H1 (cell line): ENCODE results near the gene LCN10. TPM values are rescaled to one million over a fixed set of nuclear protein-coding genes. Genes with fewer than 3 reads are reported as not detected.

Source experiments
- CTCF ChIA-PET: fragments of 300-600 bp; sonication (Branson Sonifier 250); formaldehyde crosslinking; loops from one replicate; lab custom pipeline; 2021; ENCODE audit not compliant: partially characterized antibody; lab: Charles Lee
- POLR2A ChIA-PET: fragments of 300-600 bp; sonication (Branson Sonifier 250); formaldehyde crosslinking; loops from one replicate; lab custom pipeline; 2021; ENCODE audit warnings: inconsistent platforms; ENCODE audit not compliant: partially characterized antibody; lab: Charles Lee
- DNase-seq, 2 experiments: peaks; one replicate each; pipeline versions ENCODE4 v3.0.0 to v3.0.0-alpha.2; 2010 to 2022; ENCODE audit warnings: low spot score in 2 of 2, low read depth in 1 of 2, mixed read lengths in 1 of 2
- FAIRE-seq: peaks from 2 replicates; lab custom pipeline; 2011; peaks lifted over from hg19 to GRCh38; lab: Jason Lieb, UNC
- H2AFZ ChIP-seq: 2 replicates; pipeline ENCODE4 v1.8.1; 2012; ENCODE audit warnings: low read length, inconsistent platforms
- H2AK5ac ChIP-seq: 2 replicates; pipeline ENCODE4 v1.6.1; 2013; ENCODE audit warnings: low read depth, low read length
- H2BK120ac ChIP-seq: replicated peaks from 2 replicates; pipeline ENCODE3; 2013; ENCODE audit warnings: low read depth, low read length, inconsistent platforms
- H2BK12ac ChIP-seq: 2 replicates; pipeline ENCODE4 v1.6.1; 2013; ENCODE audit warnings: low read depth, low read length
- H2BK15ac ChIP-seq: 2 replicates; pipeline ENCODE4 v1.6.1; 2013; ENCODE audit warnings: low read length
- H2BK20ac ChIP-seq: 2 replicates; pipeline ENCODE4 v1.6.1; 2013; ENCODE audit warnings: low read length
- H2BK5ac ChIP-seq: 2 replicates; pipeline ENCODE4 v1.6.1; 2013; ENCODE audit warnings: low read depth, low read length
- H3K14ac ChIP-seq: 2 replicates; pipeline ENCODE4 v1.6.1; 2013; ENCODE audit warnings: inconsistent platforms; ENCODE audit not compliant: insufficient read length
- H3K18ac ChIP-seq: 2 replicates; pipeline ENCODE4 v1.6.1; 2013; ENCODE audit warnings: low read length; ENCODE audit errors: extremely low read depth
- H3K23ac ChIP-seq: 2 replicates; pipeline ENCODE4 v1.6.1; 2013; ENCODE audit warnings: inconsistent platforms; ENCODE audit not compliant: insufficient read length
- H3K23me2 ChIP-seq: 2 replicates; pipeline ENCODE4 v1.6.1; 2013; ENCODE audit warnings: low read depth, low read length
- H3K27ac ChIP-seq: 2 replicates; pipeline ENCODE4 v1.6.1; 2011; ENCODE audit warnings: low read depth, low read length, inconsistent platforms
- H3K27me3 ChIP-seq, 4 experiments: replicated peaks in 1 of 4; 1 replicate in 1 of 4; 2 replicates in 3 of 4; pipeline versions ENCODE4 v1.6.1 to v1.8.1; 2011 to 2013; ENCODE audit warnings: low read length in 3 of 4, mild to moderate bottlenecking in 3 of 4, inconsistent platforms in 2 of 4, mixed read lengths in 2 of 4, moderate library complexity in 1 of 4; ENCODE audit not compliant: control insufficient read depth in 3 of 4, insufficient read depth in 3 of 4; ENCODE audit errors: extremely low read depth in 1 of 4
- H3K36me3 ChIP-seq, 4 experiments: 2 replicates each; pipeline versions ENCODE4 v1.6.1 to v1.8.1; 2011 to 2013; ENCODE audit warnings: mild to moderate bottlenecking in 4 of 4, low read length in 3 of 4, moderate library complexity in 2 of 4, control low read depth in 1 of 4, inconsistent platforms in 1 of 4; ENCODE audit not compliant: insufficient read depth in 4 of 4, control insufficient read depth in 2 of 4
- H3K4ac ChIP-seq: replicated peaks from 2 replicates; pipeline ENCODE3; 2013; ENCODE audit warnings: low read length, low read depth, mixed read lengths, inconsistent platforms; ENCODE audit not compliant: insufficient read length
- H3K4me1 ChIP-seq, 4 experiments: replicated peaks in 1 of 4; 1 replicate in 1 of 4; 2 replicates in 3 of 4; pipeline versions ENCODE4 v1.6.1 to v1.8.1; 2011 to 2013; ENCODE audit warnings: low read length in 3 of 4, inconsistent platforms in 2 of 4, mixed read lengths in 1 of 4; ENCODE audit not compliant: insufficient read depth in 4 of 4, control insufficient read depth in 3 of 4
- H3K4me2 ChIP-seq, 2 experiments: 2 replicates each; pipeline versions ENCODE4 v1.6.1 to v1.8.1; 2011 to 2013; ENCODE audit warnings: low read depth in 2 of 2, low read length in 2 of 2, control low read depth in 1 of 2, inconsistent platforms in 1 of 2, mild to moderate bottlenecking in 1 of 2; ENCODE audit not compliant: insufficient read depth in 1 of 2
- H3K4me3 ChIP-seq, 4 experiments: fragments of 200-600, 300-600 bp in 1 of 4; sonication (generic), shearing (Covaris generic), sonication (Bioruptor Twin) in 1 of 4; 2 replicates each; pipeline versions ENCODE4 v1.5.1 to v1.8.1; 2011 to 2016; ENCODE audit warnings: low read length in 4 of 4, low read depth in 3 of 4, control low read depth in 2 of 4, inconsistent platforms in 2 of 4, mild to moderate bottlenecking in 2 of 4, mixed read lengths in 1 of 4, moderate library complexity in 1 of 4; ENCODE audit not compliant: insufficient read depth in 2 of 4; ENCODE audit errors: extremely low read depth in 1 of 4
- H3K56ac ChIP-seq: replicated peaks from 2 replicates; pipeline ENCODE3; 2013; ENCODE audit warnings: low read depth, mild to moderate bottlenecking, mixed read lengths, low read length, inconsistent platforms; ENCODE audit not compliant: insufficient read length
- H3K79me1 ChIP-seq: 2 replicates; pipeline ENCODE4 v1.6.1; 2013; ENCODE audit warnings: low read depth, low read length, control low read depth
- H3K79me2 ChIP-seq, 2 experiments: 2 replicates each; pipeline versions ENCODE4 v1.6.1 to v1.8.1; 2012 to 2013; ENCODE audit warnings: low read length in 2 of 2, mild to moderate bottlenecking in 2 of 2, inconsistent platforms in 1 of 2; ENCODE audit not compliant: insufficient read depth in 2 of 2, control insufficient read depth in 1 of 2
- H3K9ac ChIP-seq, 4 experiments: replicated peaks in 1 of 4; 1 replicate in 1 of 4; 2 replicates in 3 of 4; pipeline versions ENCODE4 v1.6.1 to v1.8.1; 2011 to 2013; ENCODE audit warnings: low read depth in 3 of 4, low read length in 3 of 4, control low read depth in 2 of 4, mild to moderate bottlenecking in 2 of 4, moderate library complexity in 2 of 4, inconsistent platforms in 1 of 4; ENCODE audit errors: extremely low read depth in 1 of 4
- H3K9me3 ChIP-seq, 2 experiments: 2 replicates each; pipeline versions ENCODE4 v1.6.1 to v1.8.1; 2012 to 2013; ENCODE audit warnings: mild to moderate bottlenecking in 2 of 2, moderate library complexity in 2 of 2, control low read depth in 1 of 2, inconsistent platforms in 1 of 2, low read depth in 1 of 2, low read length in 1 of 2, mixed read lengths in 1 of 2; ENCODE audit not compliant: insufficient read depth in 2 of 2
- H4K20me1 ChIP-seq, 2 experiments: replicated peaks in 1 of 2; 2 replicates each; pipeline versions ENCODE3 to v1.8.1; 2011 to 2013; ENCODE audit warnings: inconsistent platforms in 2 of 2, low read length in 2 of 2, mild to moderate bottlenecking in 1 of 2; ENCODE audit not compliant: insufficient read depth in 2 of 2, control insufficient read depth in 1 of 2
- H4K5ac ChIP-seq: 2 replicates; pipeline ENCODE4 v1.6.1; 2013; ENCODE audit warnings: low read length, low read depth, mixed read lengths, inconsistent platforms; ENCODE audit not compliant: insufficient read length
- H4K8ac ChIP-seq: 2 replicates; pipeline ENCODE4 v1.8.0; 2013; ENCODE audit warnings: mild to moderate bottlenecking, moderate library complexity, low read length, inconsistent platforms; ENCODE audit not compliant: insufficient read depth; ENCODE audit errors: extremely low read depth
- H4K91ac ChIP-seq: replicated peaks from 2 replicates; pipeline ENCODE3; 2013; ENCODE audit warnings: low read length, mixed read lengths, inconsistent platforms; ENCODE audit not compliant: insufficient read length
- EZH2 ChIP-seq: fragments of 200-600 bp; sonication (generic); IDR thresholded peaks from 2 replicates; pipeline ENCODE4 v1.7.1; 2012; ENCODE audit warnings: low read depth, mild to moderate bottlenecking, moderate library complexity, low read length, inconsistent platforms; ENCODE audit not compliant: severe bottlenecking
- MAFK ChIP-seq: IDR thresholded peaks from 2 replicates; pipeline ENCODE4 v1.6.1; 2012; ENCODE audit warnings: low read depth, mild to moderate bottlenecking, improper control_type of control experiment, low read length
- SIRT6 ChIP-seq: IDR thresholded peaks from one replicate; pipeline ENCODE4 v1.7.1; 2012; ENCODE audit warnings: low read length, inconsistent platforms
- WGBS, 2 experiments: shearing (Covaris generic) in 1 of 2; methylation state at CpG; one replicate each; pipeline versions ENCODE4 v1.1.6 to v1.1.7; 2013 to 2015; ENCODE audit warnings: low lambda C conversion rate in 2 of 2, mixed read lengths in 2 of 2, inconsistent platforms in 1 of 2, low coverage in 1 of 2, missing lambda C conversion rate in 1 of 2; ENCODE audit not compliant: insufficient replicate concordance in 2 of 2, insufficient coverage in 1 of 2, insufficient read length in 1 of 2; ENCODE audit errors: extremely low coverage in 1 of 2, missing lambda C conversion rate in 1 of 2; 5-methylcytosine and 5-hydroxymethylcytosine counted together
- polyA plus RNA-seq, 7 experiments: library from polyadenylated mRNA; depleted of rRNA in 3 of 7; stranded (reverse) in 5 of 7; unstranded in 2 of 7; fragments of >200 nt in 5 of 7; fragments of 200-250 nt in 2 of 7; gene quantifications; 1 replicate in 5 of 7; 2 replicates in 1 of 7; 4 replicates in 1 of 7; pipeline versions ENCODE4 v1.2.1 to v1.2.3, GENCODE V29; 2011 to 2013; ENCODE audit warnings: missing spikeins in 2 of 7, mixed read lengths in 2 of 7
- total RNA-seq: library from RNA; stranded (reverse); fragmentation: NEBNext Ultra II Directional; extraction: Animal tissue kit (Norgen Biotek cat#: 25700); gene quantifications from 2 replicates; pipeline ENCODE4 v1.2.1, GENCODE V29; 2021

LCN10 gene
- total and polyA plus RNA-seq, 2 of the 8 experiments (the other 6 are each of a cell fraction or from before 2014, with no cell fraction given) = 2.6 to 2.8 TPM

DNA sequence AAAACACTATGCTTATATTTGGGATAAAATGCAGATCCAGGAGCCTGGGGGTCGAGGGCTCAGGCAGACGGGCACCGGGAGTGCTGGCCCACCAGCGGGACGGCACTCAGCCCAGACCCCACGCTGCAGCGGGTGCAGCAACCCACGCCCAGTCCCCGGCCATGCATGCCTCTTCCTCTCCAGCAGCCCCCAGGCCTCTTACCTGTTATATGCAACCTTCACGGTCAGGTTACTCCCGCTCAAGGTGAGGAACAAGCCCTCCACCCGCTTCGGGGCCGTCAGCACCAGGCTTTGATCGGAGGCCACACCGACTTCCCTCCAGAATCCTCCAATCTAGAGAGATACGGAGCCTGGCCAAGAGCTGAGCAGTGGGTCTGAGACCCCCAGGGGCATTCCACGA lies 14.1 kb upstream of the LCN10 start:
- no peak overlapping the region for H3K9ac ChIP-seq
- peaks cover 0 to 4% (median 0%) of the 10 kb centered on the region in 4 experiments; a peak in 1 of 7 replicates for H3K4me1 ChIP-seq
- peaks cover 2 to 8% of the 10 kb centered on the region in 2 experiments; a peak in 1 of 4 replicates for H3K9me3 ChIP-seq
- no peak for TF ChIP-seq SIRT6
- TF ChIP-seq EZH2 = no peak
- TF ChIP-seq MAFK = no peak
- no peak overlapping the region for H3K4me3 ChIP-seq
- H3K4ac ChIP-seq = no peak overlapping the region
- no peak overlapping the region for H2BK12ac ChIP-seq
- no peak overlapping the region for H2BK20ac ChIP-seq
- no peak overlapping the region for H3K23ac ChIP-seq
- H3K56ac ChIP-seq = no peak overlapping the region
- H2BK120ac ChIP-seq = no peak overlapping the region
- H3K27ac ChIP-seq = no peak overlapping the region
- no peak overlapping the region for H3K18ac ChIP-seq
- no peak overlapping the region for H3K14ac ChIP-seq
- no peaks in the 10 kb centered on the region for H3K79me2 ChIP-seq
- DNase-seq = no peak
- no peak overlapping the region for H4K91ac ChIP-seq
- no peak for FAIRE-seq
- H4K20me1 ChIP-seq = no peaks in the 10 kb centered on the region
- H3K79me1 ChIP-seq = no peaks in the 10 kb centered on the region
- H2AK5ac ChIP-seq = no peak overlapping the region
- no peak overlapping the region for H4K8ac ChIP-seq
- H2AFZ ChIP-seq = no peak overlapping the region
- 88% methylated on average over 18 of the region's 18 CpGs; no CpG with 5 or more reads in 1 of the 2 experiments for WGBS, 2 experiments
- H2BK5ac ChIP-seq = no peak overlapping the region
- H3K27me3 ChIP-seq = no peaks in the 10 kb centered on the region
- H2BK15ac ChIP-seq = no peak overlapping the region
- H3K23me2 ChIP-seq = no peaks in the 10 kb centered on the region
- H3K4me2 ChIP-seq = no peak overlapping the region
- H4K5ac ChIP-seq = no peak overlapping the region
- CTCF ChIA-PET = interaction anchor here (0.9 to 3.5 kb wide), 5 partner anchors 8 to 311 kb away, joined by 3 to 42 read pairs (median 9); partner anchors contain the start of genes LCN10 and LCN6
- H3K36me3 ChIP-seq = no peaks in the 10 kb centered on the region
- POLR2A ChIA-PET = interaction anchor here (1.9 to 3.0 kb wide), 2 partner anchors 27 to 29 kb away, joined by 8 to 26 read pairs; no protein-coding TSS in a partner anchor
